ENCODE measurements around the gene TYW5.

The TYW5 gene, protein sequence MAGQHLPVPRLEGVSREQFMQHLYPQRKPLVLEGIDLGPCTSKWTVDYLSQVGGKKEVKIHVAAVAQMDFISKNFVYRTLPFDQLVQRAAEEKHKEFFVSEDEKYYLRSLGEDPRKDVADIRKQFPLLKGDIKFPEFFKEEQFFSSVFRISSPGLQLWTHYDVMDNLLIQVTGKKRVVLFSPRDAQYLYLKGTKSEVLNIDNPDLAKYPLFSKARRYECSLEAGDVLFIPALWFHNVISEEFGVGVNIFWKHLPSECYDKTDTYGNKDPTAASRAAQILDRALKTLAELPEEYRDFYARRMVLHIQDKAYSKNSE

DNA sequence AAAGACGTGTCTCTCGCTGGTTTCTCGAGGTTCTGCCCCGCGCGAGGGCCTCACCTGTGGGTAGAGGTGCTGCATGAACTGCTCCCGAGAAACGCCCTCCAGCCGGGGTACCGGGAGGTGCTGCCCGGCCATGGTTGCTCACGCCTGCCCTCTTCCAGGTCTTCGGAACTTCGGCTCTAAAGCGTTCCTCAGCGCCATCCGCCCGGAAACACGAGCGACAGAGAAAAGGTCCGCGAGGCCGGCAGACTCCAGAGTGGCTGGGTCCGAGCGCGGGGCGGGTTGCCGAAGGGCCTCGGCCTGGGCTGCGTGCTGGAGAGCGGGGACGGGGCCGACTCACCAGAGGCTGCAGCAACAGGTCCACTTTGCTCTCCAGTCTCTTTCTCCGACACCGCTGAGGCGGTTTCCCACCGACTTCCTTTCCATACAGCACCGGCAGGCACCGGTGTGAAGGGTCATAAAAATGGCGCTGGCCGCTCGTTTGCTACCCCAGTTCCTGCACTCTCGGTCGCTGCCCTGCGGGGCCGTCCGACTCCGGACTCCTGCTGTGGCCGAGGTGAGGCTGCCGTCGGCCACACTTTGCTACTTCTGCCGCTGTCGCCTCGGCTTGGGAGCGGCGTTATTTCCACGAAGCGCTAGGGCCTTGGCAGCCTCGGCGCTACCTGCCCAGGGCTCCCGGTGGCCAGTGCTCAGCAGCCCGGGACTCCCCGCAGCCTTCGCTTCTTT is at the start of gene TYW5, which contains the start of gene MAIP1:
Gene TYW5, minus strand, starts transcription at position 153 of the 723 bp plus-strand sequence. Its CDS starts 21 bp downstream, at position 132.
Gene MAIP1, plus strand, starts transcription at position 244 of the 723 bp plus-strand sequence. Its CDS starts 217 bp downstream, at position 461.
- peak; percentile 64 for DNase-seq (ENCODE audit: low read depth)
- TF ChIP-seq, protein P1, sequence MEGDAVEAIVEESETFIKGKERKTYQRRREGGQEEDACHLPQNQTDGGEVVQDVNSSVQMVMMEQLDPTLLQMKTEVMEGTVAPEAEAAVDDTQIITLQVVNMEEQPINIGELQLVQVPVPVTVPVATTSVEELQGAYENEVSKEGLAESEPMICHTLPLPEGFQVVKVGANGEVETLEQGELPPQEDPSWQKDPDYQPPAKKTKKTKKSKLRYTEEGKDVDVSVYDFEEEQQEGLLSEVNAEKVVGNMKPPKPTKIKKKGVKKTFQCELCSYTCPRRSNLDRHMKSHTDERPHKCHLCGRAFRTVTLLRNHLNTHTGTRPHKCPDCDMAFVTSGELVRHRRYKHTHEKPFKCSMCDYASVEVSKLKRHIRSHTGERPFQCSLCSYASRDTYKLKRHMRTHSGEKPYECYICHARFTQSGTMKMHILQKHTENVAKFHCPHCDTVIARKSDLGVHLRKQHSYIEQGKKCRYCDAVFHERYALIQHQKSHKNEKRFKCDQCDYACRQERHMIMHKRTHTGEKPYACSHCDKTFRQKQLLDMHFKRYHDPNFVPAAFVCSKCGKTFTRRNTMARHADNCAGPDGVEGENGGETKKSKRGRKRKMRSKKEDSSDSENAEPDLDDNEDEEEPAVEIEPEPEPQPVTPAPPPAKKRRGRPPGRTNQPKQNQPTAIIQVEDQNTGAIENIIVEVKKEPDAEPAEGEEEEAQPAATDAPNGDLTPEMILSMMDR (IDR thresholded peaks at IDR 0.05; ENCODE audit: control insufficient read depth, extremely low read depth, insufficient read depth), result peak; percentile 29; the same call in 1 of the 2 replicates
- peak within 1 kb of the TSS; percentile 100 for H3K4me3 ChIP-seq (ENCODE audit: low read depth, low read length)

DNA sequence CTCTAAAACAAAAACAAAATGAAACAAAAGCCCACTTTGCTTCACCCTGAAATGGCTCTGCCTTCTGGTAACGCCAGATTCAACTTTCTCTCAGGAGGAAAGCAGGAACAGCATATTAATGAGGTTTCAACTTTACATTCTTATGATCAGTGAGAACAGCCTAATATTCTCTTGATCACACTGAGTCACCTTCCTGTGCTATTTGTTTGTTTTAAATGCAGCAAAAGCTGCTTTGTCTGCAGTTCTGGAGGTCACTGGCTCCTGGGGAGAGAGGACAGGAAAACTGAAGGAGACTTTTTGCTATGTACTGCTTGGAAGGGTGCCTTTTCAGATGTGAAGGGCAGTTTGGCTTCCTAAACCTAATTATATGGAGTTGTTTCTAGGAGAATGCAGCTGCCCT is 48.2 kb upstream of the TYW5 start:
- H3K4me3 ChIP-seq (ENCODE audit: low read depth, low read length), result no peak overlapping the region
- TF ChIP-seq, protein P1 (IDR thresholded peaks at IDR 0.05; ENCODE audit: control insufficient read depth, extremely low read depth, insufficient read depth), result no peak
- no peak for DNase-seq (ENCODE audit: low read depth)

DNA sequence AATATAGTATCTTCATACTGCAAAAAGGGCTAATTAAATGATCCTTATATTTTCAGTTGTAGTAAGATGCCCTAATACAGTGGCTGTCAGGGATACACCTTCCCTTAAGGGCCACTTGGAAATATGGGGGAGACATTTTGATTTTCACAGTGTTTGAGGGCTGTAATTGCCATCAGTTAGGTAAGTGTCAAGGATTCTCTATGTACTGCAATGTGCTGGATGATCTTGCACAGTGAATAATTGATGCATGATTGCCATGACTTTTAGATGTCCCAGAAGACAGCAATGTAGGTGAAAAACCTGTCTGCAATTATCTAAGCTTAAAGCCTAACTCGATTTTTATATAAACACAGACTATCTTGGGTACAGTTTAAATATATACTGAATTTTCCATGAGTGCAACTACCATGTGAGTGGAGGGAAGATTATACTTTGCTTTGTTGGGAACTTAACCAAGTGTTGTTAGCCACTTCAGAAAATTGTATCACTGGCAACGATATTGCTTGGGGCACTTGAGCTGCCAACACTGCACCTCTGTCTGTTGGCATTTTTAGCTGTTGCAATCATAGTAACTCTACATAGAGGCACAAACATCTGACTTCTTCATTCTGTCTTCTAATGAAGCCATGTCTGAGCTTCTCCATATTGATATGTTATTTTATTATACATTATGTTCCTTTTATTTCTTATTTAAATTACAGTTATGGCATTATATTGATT is 45.3 kb upstream of the TYW5 start:
- no peak for DNase-seq (ENCODE audit: low read depth)
- TF ChIP-seq, protein P1 (IDR thresholded peaks at IDR 0.05; ENCODE audit: control insufficient read depth, extremely low read depth, insufficient read depth), result no peak
- no peak overlapping the region for H3K4me3 ChIP-seq (ENCODE audit: low read depth, low read length)

DNA sequence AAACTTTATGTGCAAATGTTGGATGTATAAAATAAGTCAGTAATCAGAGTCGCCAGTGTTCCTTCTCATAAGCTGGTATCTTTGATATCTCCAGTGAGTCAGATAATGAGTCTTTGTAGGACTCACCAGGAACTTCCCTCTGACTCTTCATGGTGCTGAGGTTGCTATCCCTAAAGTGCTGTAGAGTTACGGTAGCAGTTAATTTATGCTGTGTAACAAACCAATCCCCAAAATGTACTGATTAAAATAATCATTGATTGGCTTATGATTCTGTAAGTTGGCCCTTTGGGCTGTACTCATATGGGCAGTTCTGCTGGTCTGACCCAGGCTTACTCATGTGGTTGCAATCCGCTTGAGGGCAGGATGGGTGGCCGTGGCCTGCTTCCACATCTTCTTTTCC is 43.9 kb upstream of the TYW5 start:
- TF ChIP-seq, protein P1 (IDR thresholded peaks at IDR 0.05; ENCODE audit: control insufficient read depth, extremely low read depth, insufficient read depth), result no peak
- no peak overlapping the region for H3K4me3 ChIP-seq (ENCODE audit: low read depth, low read length)
- no peak for DNase-seq (ENCODE audit: low read depth)

DNA sequence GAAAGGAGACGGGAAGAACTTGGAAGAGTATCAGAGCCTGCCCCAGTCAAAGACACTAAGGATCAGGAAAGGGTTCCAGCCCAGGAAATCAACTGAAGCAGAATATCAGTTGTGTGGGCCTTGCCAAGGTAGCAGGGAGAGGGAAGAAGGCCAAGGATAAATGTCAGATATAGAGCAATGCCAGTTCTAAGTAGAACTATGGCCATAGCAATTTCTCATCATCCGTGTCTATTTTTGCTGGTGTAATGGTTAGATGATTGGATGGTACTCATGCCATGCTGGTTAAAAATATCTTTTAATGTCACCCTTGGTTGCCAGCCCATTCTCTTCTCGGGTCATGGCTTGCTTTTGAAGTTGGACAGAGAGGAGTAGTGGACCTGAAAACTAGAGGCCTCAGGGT is 42.0 kb upstream of the TYW5 start:
- TF ChIP-seq, protein P1 (IDR thresholded peaks at IDR 0.05; ENCODE audit: control insufficient read depth, extremely low read depth, insufficient read depth), result no peak
- DNase-seq (ENCODE audit: low read depth), result no peak
- H3K4me3 ChIP-seq (ENCODE audit: low read depth, low read length), result no peak overlapping the region

DNA sequence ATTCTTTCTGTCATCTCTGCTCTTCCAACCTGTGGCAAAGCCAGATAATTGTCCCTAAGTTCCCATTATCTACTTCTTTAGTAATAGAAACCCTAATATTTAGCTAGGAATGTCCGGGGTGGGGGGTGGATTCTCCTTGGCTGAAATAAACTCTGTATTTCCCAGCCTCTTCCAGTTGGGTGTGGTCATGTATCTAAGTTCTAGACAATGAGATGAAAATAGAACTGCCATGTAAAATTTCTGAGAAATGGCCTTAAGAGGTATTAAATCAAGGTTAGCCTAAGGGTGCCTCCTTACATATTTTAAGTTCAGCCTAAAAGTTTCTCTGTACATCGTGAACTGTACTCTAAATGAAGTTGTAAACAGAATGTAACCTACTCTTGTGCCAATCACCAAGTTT is 39.6 kb upstream of the TYW5 start:
- H3K4me3 ChIP-seq (ENCODE audit: low read depth, low read length), result no peak overlapping the region
- TF ChIP-seq, protein P1 (IDR thresholded peaks at IDR 0.05; ENCODE audit: control insufficient read depth, extremely low read depth, insufficient read depth), result no peak
- no peak for DNase-seq (ENCODE audit: low read depth)
